Activated B cell treated with CpG ODN at 0.5 μM for 24 hours (primary cell): ENCODE results near the gene NAP1L1. TPM values are rescaled to one million over a fixed set of nuclear protein-coding genes. Genes with fewer than 3 reads are reported as not detected.

Experiments used
- ATAC-seq: fragments of 200-7000 bp; cut with Tn5 transposase; one replicate; pipeline ENCODE4 v1.10.0; 2021; ENCODE audit warnings: low read depth, mild to moderate bottlenecking, moderate library complexity
- CTCF ChIA-PET: fragments of 350-600 bp; sonication (Branson Sonifier 250); formaldehyde crosslinking; loops from one replicate; lab custom pipeline; 2021; ENCODE audit warnings: antibody characterized with exemption; lab: Charles Lee
- POLR2A ChIA-PET: fragments of 350-600 bp; sonication (Branson Sonifier 250); formaldehyde crosslinking; loops from one replicate; lab custom pipeline; 2021; ENCODE audit warnings: antibody characterized with exemption; lab: Charles Lee
- DNase-seq: peaks from one replicate; pipeline ENCODE4 v3.0.0; 2022
- H3K27ac Mint-ChIP-seq: one replicate; pipeline ENCODE4 v1.8.0; 2020; ENCODE audit warnings: mixed read lengths
- H3K27me3 Mint-ChIP-seq: one replicate; pipeline ENCODE4 v1.8.0; 2021; ENCODE audit warnings: mixed read lengths
- H3K36me3 Mint-ChIP-seq: one replicate; pipeline ENCODE4 v1.8.0; 2021; ENCODE audit warnings: low read depth, mixed read lengths
- H3K4me1 Mint-ChIP-seq: one replicate; pipeline ENCODE4 v1.8.0; 2021; ENCODE audit warnings: mixed read lengths
- H3K4me3 Mint-ChIP-seq: one replicate; pipeline ENCODE4 v1.8.0; 2020; ENCODE audit warnings: mild to moderate bottlenecking, mixed read lengths
- H3K9me3 Mint-ChIP-seq: one replicate; pipeline ENCODE4 v1.8.0; 2020; ENCODE audit warnings: mixed read lengths
- CTCF ChIP-seq: fragments of 200-600 bp; IDR thresholded peaks from one replicate; pipeline ENCODE4 v1.8.0; 2022; ENCODE audit warnings: antibody characterized with exemption, mild to moderate bottlenecking
- intact Hi-C: fragments of 100-400 bp; cut with micrococcal nuclease; formaldehyde crosslinking; loops from one replicate; pipeline ENCODE4 v1.15.1; 2024
- total RNA-seq: library from RNA; stranded (reverse); gene quantifications from 2 replicates; pipeline ENCODE4 v1.2.3, GENCODE V29; 2022

Gene NAP1L1
- total RNA-seq, 1 donor from 2014 or later = 1,185 TPM

DNA sequence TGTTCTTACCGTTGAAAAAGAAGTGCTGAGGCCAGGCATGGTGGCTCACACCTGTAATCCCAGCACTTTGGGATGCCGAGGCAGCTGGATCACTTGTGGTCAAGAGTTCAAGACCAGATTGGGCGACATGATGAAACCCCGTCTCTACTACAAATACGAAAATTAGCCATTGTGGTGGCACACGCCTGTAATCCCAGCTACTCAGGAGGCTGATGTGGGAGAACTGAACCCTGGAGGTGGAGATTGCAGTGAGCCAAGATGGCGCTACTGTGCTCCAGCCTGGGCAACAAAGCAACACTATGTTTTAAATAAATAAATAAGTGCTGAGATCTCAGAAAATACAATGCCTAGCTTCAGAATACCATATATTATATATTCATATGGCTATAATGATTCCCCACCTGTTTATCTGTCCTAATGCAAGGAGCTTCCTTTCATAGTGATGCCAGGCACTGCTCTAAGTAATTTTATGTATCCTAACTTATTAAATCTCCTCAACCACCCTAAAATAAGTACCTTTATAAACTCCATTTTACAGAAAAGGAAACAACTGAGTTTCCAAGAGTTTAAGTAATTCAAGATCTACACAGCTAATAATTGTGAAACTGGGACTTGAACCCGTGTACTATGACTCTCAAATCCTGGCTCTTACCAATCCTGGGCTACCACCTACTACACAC is 60.2 kb downstream of the NAP1L1 start:
- no peak for TF ChIP-seq CTCF
- no peak overlapping the region for H3K27ac Mint-ChIP-seq
- no peak overlapping the region for H3K4me3 Mint-ChIP-seq
- H3K36me3 Mint-ChIP-seq = no peaks in the 10 kb centered on the region
- no peaks in the 10 kb centered on the region for H3K9me3 Mint-ChIP-seq
- ChIA-PET CTCF (no interaction called here), POLR2A (interaction anchor here (0.8 to 1.0 kb wide), 2 partner anchors 9 to 13 kb away, joined by 3 read pairs; no protein-coding TSS in a partner anchor)
- peaks cover 33% of the 10 kb centered on the region for H3K27me3 Mint-ChIP-seq
- DNase-seq (no peak), ATAC-seq (no peak)
- peaks cover 19% of the 10 kb centered on the region for H3K4me1 Mint-ChIP-seq
- intact Hi-C loops = no loop called here

DNA sequence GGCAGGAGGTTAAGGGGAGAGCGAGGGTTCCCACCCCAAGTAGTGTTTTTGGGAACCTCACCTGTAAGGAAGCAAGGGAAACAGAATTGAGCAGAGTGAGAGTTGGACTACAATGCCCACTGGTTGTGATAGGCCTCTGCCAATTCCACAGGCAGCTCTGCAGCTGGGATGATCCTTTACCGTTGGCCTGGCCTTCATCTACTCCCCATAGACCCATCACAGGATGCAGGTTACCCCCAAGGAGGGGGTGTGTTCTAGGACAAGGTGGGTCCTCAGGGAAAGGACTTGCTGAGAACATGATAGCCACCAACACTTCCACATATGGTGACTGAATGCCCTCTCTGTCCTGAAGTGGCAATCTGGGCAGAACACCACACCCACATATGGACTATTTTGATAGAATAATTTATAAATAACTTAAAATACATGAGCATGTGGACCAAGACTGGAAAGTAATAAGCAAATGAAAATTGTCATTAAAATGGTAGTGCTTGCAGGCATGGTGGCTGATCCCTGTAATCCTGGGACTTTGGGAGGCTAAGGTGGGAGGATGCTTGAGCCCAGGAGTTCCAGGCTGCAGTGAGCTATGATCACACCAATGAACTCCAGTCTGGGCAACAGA is 61.3 kb downstream of the NAP1L1 start:
- H3K27me3 Mint-ChIP-seq = peaks cover 23% of the 10 kb centered on the region
- ChIA-PET CTCF (interaction anchor here (1.5 kb wide), 1 partner anchor 496 kb away, joined by 3 read pairs; no protein-coding TSS in a partner anchor), POLR2A (no interaction called here)
- H3K36me3 Mint-ChIP-seq = no peaks in the 10 kb centered on the region
- intact Hi-C loops = no loop called here
- peaks cover 19% of the 10 kb centered on the region for H3K4me1 Mint-ChIP-seq
- TF ChIP-seq CTCF = no peak
- DNase-seq (no peak), ATAC-seq (no peak)
- H3K27ac Mint-ChIP-seq = no peak overlapping the region
- no peak overlapping the region for H3K4me3 Mint-ChIP-seq
- no peaks in the 10 kb centered on the region for H3K9me3 Mint-ChIP-seq

- no peaks in the 10 kb centered on the region for H3K36me3 Mint-ChIP-seq
- CTCF ChIA-PET = interaction anchor here (1.5 kb wide), 1 partner anchor 496 kb away, joined by 3 read pairs; no protein-coding TSS in a partner anchor
Measured at GRCh38 chr12:76022506-76022905, 62.0 kb downstream of the NAP1L1 start.

DNA sequence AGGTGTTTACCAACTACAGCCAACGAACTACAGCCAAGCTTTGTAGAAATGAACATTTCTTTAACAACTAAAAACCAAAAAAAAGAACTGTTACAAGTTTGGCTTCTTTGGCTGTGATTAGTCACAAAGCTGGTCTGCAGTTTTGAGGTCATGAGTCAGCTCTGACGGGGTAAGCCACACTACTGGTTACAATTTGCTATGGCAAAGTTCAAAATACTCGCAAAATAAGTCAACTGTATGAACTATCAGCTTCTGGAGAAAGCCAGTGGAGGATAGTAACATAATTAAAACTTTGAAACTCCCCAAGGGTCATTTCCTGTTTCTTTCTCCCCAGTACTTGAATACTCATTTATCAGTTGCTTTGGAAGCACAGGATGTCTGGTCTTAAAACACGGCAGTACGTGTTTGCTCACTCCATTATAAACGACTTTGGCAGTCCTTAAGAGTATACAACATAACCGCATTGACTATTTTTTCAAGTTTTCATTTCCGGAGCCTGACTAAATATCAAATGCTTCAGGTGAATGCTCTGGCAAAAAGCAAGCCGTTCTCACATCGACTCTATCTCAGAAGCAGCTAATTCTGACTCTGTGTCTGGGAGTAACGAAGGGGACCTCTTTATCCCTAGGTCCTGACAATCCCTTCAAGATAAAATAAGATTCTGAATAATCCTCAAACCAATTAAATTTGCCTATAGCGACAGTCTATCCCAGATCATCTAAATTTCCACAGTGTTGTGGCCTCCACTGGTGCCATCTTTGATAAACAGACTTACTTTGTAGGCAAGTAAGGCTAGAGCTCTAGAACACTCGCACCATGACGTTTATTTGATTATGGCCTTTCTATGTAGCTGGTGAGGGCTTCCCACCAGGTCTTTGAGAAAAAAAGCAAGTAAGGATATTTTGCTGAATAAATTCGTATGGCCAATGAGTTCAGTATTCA is 63.5 kb downstream of the NAP1L1 start:
- POLR2A ChIA-PET = interaction anchor here (0.7 to 2.6 kb wide), 2 partner anchors 10 to 90 kb away, joined by 6 to 10 read pairs; partner anchors contain the start of gene PHLDA1
- CTCF ChIA-PET = interaction anchor here (0.8 kb wide), 1 partner anchor 16 kb away, joined by 3 read pairs; no protein-coding TSS in a partner anchor
- Mint-ChIP-seq H3K9me3 (no peaks in the 10 kb centered on the region), H3K36me3 (no peaks in the 10 kb centered on the region), H3K27me3 (peaks cover 24% of the 10 kb centered on the region), H3K4me3 (no peak overlapping the region), H3K4me1 (peaks cover 19% of the 10 kb centered on the region), H3K27ac (no peak overlapping the region)
- DNase-seq (no peak), ATAC-seq (peak; percentile 62)
- intact Hi-C loops = loop anchor here (1.0 to 2.0 kb wide), 2 partner anchors 10 to 42 kb away; partner anchors contain the start of gene PHLDA1
- TF ChIP-seq CTCF = no peak

More at GRCh38 chr12:76022506-76022905, 62.0 kb downstream of the NAP1L1 start:
- Mint-ChIP-seq H3K27ac (no peak overlapping the region), H3K27me3 (peaks cover 23% of the 10 kb centered on the region), H3K9me3 (no peaks in the 10 kb centered on the region), H3K4me1 (peaks cover 19% of the 10 kb centered on the region), H3K4me3 (no peak overlapping the region)
- POLR2A ChIA-PET = no interaction called here
- intact Hi-C loops = no loop called here
- DNase-seq (no peak), ATAC-seq (no peak)
- no peak for TF ChIP-seq CTCF
